Heart left ventricle (tissue), 13 donors: Measurements from ENCODE around the gene CCDC178.

Experiments
- POLR2A ChIP-seq, 2 donors: fragments of 450-650 bp; IDR thresholded peaks; one replicate each; pipeline ENCODE4 v1.6.1; 2017; ENCODE audit warnings: antibody characterized with exemption in 2 of 2, mild to moderate bottlenecking in 2 of 2, moderate library complexity in 2 of 2
- TF ChIP-seq, protein P1 (sequence below), 12 donors: fragments of 200-600 bp; sonication (generic) in 4 of 12; IDR thresholded peaks; one replicate each; pipeline versions ENCODE4 v1.5.0 to v1.8.0; 2018 to 2022; ENCODE audit warnings: antibody characterized with exemption in 12 of 12, mild to moderate bottlenecking in 5 of 12
- donor health status: ischemic (EF 13 %, LVEDD 7.1; RV severe dilation, severe dysfunction).
- donor health status: DM: no; HTN: yes; CAD: no.
- donor health status: DM: no; HTN: no; CAD: no.
- donor health status: ischemic (EF 25% LVEDD 6.9; RV normal size, moderate dysfunction).
- donor health status: ischemic (EF 25% LVEDD 5.7; RV mildly dilated, moderate dysfunction).
- donor health status: ischemic (EF 35%, LVEDD 5.7; RV mildly dilated, moderate dysfunction).
- donor health status: nonischemic (EF 11% LVEDD 7.7; RV severe dilation, severe dysfunction).
- donor health status: DM: yes; HTN: yes; CAD: no.
- donor health status: PGD.
- donor health status: ischemic (EF 29% LVEDD 5.4; RV normal size, mild dysfunction).
- donor health status: nonischemic (EF 23%, LVEDD 6.1; RV moderate dilation, normal function).

- TF ChIP-seq, protein P1, sequence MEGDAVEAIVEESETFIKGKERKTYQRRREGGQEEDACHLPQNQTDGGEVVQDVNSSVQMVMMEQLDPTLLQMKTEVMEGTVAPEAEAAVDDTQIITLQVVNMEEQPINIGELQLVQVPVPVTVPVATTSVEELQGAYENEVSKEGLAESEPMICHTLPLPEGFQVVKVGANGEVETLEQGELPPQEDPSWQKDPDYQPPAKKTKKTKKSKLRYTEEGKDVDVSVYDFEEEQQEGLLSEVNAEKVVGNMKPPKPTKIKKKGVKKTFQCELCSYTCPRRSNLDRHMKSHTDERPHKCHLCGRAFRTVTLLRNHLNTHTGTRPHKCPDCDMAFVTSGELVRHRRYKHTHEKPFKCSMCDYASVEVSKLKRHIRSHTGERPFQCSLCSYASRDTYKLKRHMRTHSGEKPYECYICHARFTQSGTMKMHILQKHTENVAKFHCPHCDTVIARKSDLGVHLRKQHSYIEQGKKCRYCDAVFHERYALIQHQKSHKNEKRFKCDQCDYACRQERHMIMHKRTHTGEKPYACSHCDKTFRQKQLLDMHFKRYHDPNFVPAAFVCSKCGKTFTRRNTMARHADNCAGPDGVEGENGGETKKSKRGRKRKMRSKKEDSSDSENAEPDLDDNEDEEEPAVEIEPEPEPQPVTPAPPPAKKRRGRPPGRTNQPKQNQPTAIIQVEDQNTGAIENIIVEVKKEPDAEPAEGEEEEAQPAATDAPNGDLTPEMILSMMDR (IDR thresholded peaks at IDR 0.05): no peak
- TF ChIP-seq POLR2A (IDR thresholded peaks at IDR 0.05): no peak
Measured at GRCh38 chr18:33181016-33181415, 259.5 kb downstream of the CCDC178 start.
